IPS DF 6.9 (cell line): Measurements from ENCODE around the gene TRIP13.
"Not testable (repeated sequence)": the region's sequence is repeated elsewhere in the genome, so short reads cannot be mapped to it uniquely, and the experiment has no call there.

Experiments used
- DNase-seq: peaks from one replicate; pipeline ENCODE4 v3.0.0-alpha.2; 2013; ENCODE audit warnings: low read depth, low spot score
- H3K27ac ChIP-seq: one replicate; pipeline ENCODE4 v1.5.1; 2013; ENCODE audit warnings: low read length, control low read depth
- H3K27me3 ChIP-seq: 2 replicates; pipeline ENCODE4 v1.6.1; 2013; ENCODE audit warnings: mild to moderate bottlenecking, low read length; ENCODE audit not compliant: control insufficient read depth, insufficient read depth
- H3K36me3 ChIP-seq: 2 replicates; pipeline ENCODE4 v1.6.1; 2013; ENCODE audit warnings: low read length; ENCODE audit not compliant: control insufficient read depth, insufficient read depth
- H3K4me1 ChIP-seq: 2 replicates; pipeline ENCODE4 v1.6.1; 2013; ENCODE audit warnings: low read length; ENCODE audit not compliant: control insufficient read depth, insufficient read depth
- H3K4me3 ChIP-seq: 2 replicates; pipeline ENCODE4 v1.5.1; 2013; ENCODE audit warnings: mild to moderate bottlenecking, low read length
- H3K9me3 ChIP-seq: 2 replicates; pipeline ENCODE4 v1.6.1; 2013; ENCODE audit warnings: low read length, inconsistent platforms; ENCODE audit not compliant: control insufficient read depth, insufficient read depth
- WGBS: extraction: QIAGEN DNeasy Blood & Tissue Kit; methylation state at CpG from one replicate; pipeline ENCODE4 v1.1.7; 2013; ENCODE audit warnings: mixed read lengths, missing lambda C conversion rate; ENCODE audit not compliant: insufficient read length, insufficient coverage; 5-methylcytosine and 5-hydroxymethylcytosine counted together

The TRIP13 gene

DNA sequence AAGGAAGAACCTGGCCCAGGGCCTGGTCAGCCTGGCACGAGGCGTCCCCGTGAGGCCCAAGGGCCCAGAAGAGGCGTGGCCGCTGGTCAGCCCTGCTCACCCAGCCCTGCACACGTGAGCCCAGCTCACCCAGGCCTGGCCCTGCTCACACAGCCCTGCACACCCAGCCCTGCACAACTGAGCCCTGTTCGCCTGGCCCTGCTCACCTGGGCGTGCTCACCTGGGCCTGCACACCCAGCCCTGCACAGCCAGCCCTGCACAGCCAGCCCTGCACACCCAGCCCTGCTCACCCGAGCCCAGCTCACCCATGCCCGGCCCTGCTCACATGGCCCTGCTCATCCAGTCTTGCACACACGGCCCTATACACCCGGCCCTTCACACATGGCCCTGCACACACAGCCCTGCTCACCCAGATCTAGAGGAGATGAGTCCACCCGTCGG lies 44.0 kb upstream of the TRIP13 start:
- no peak for DNase-seq
- Histone ChIP-seq H3K4me1 (no peaks in the 10 kb centered on the region), H3K36me3 (no peaks in the 10 kb centered on the region; the same call in 1 of the 2 replicates), H3K27me3 (no peaks in the 10 kb centered on the region), H3K9me3 (no peaks in the 10 kb centered on the region), H3K4me3 (no peak overlapping the region), H3K27ac (no peak overlapping the region)
- WGBS: no CpG with 5 or more reads among the region's 14 CpGs

DNA sequence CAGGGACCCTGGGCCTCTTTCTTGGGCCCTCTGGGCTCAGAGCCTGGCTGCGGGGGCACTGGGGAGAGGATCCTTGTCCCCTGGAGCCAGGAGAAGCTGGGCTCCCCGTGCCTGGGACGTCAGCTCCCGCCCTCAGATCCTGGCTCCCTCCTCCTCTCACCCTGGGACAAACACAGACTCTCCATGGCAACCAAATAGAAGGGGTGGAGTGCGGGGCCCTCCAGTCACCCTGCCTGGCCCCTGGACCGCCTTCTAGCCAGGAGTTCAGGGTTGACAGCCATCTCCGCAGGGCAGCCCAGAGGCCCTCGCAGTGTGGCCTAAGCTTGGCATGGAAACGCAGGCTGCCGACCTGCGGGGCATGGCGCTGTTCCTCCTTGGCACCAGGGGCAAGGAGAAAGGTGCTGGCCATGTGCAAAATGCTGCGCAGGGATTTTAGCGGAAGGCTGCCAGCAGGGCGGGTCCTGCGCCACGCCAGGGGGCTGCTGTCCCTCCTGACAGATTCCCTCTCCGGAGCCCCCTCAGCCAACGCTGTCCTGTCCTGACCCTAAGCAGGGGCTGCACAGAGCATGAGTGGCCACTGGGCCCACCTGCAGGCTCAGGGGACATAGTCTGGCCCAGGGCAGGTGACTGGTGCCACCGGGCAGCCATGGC lies 42.9 kb upstream of the TRIP13 start:
- no peak for DNase-seq
- no CpG with 5 or more reads among the region's 20 CpGs for WGBS
- Histone ChIP-seq H3K27me3 (no peaks in the 10 kb centered on the region), H3K27ac (no peak overlapping the region), H3K4me1 (no peaks in the 10 kb centered on the region), H3K4me3 (no peak overlapping the region), H3K36me3 (no peaks in the 10 kb centered on the region; the same call in 1 of the 2 replicates), H3K9me3 (no peaks in the 10 kb centered on the region)

DNA sequence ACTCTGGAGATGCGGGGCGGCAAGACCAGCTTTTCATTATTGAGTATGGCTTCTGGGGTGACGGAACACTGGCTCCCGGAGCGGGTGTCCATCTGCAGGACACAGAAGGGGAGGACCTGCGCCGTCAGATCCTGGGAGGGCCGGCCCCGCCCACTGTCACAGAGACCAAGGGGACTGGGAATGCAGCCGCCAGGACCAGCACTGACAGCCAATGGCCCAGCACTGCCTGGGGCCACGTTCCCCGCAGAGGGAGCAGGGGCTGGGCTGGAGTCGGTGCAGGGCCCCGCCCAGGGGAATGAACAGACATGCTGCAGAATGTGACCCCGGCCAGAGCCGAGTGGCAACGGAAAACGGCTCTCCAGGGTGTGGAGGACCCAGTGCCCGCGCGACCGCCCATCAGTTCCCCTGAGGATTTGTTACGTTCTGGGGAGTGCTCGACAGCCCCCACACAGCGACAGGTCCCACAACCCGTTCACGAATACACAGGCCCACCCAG lies 42.1 kb upstream of the TRIP13 start, which contains the start of gene ZDHHC11:
Gene ZDHHC11, minus strand, starts transcription at position 476 of the 496 bp plus-strand sequence. Its CDS starts 384 bp downstream, at position 92.
- H3K36me3 ChIP-seq: no peaks in the 10 kb centered on the region; the same call in 1 of the 2 replicates
- WGBS: no CpG with 5 or more reads among the region's 27 CpGs
- H3K9me3 ChIP-seq: no peaks in the 10 kb centered on the region
- H3K4me1 ChIP-seq: no peaks in the 10 kb centered on the region
- DNase-seq: no peak
- H3K4me3 ChIP-seq: no peak within 1 kb of the TSS
- no peak within 1 kb of the TSS for H3K27ac ChIP-seq
- H3K27me3 ChIP-seq: no peaks in the 10 kb centered on the region

DNA sequence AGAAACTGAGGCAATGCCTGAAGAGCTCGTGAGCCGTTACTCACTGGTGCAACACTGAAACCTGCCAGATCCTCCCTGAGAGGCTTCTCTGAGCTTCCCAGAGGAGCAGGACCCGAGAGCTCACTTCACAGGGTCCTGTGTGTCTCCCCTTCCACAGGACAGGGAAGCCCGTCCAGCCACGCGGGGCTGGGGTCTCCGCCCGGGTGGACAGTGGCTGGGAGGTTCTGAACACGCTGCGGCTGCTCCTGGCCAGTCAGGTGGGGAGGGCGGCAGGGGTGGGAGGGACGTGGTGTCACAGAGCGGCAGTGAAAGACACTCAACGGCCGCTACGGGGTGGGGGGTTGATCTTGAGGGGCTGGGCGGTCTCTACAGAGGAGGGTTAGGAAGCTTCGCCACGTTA lies 41.6 kb upstream of the TRIP13 start:
- Histone ChIP-seq H3K27ac (no peak overlapping the region), H3K27me3 (no peaks in the 10 kb centered on the region), H3K4me1 (no peaks in the 10 kb centered on the region), H3K36me3 (no peaks in the 10 kb centered on the region; the same call in 1 of the 2 replicates), H3K4me3 (no peak overlapping the region), H3K9me3 (no peaks in the 10 kb centered on the region)
- DNase-seq: no peak
- no CpG with 5 or more reads among the region's 19 CpGs for WGBS

DNA sequence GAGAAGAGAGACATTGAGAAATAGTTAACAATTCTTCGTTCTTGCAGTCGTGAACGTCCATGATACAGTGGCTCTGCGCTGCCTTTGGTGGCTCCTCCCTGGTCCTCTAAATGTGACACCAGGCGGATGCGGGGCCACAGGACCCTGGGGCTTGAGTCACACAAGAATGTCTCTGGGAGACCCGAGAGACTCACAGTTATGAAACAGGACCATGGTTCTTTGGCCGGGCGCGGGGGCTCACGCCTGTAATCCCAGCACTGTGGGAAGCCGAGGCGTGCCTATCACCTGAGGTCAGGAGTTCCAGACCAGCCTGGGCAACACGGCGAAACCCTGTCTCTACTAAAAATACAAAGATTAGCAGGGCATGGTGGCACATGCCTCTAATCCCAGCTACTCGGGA lies 41.1 kb upstream of the TRIP13 start:
- no peak for DNase-seq
- Histone ChIP-seq H3K9me3 (no peaks in the 10 kb centered on the region), H3K27me3 (no peaks in the 10 kb centered on the region), H3K4me3 (no peak overlapping the region), H3K36me3 (no peaks in the 10 kb centered on the region; the same call in 1 of the 2 replicates), H3K27ac (no peak overlapping the region), H3K4me1 (no peaks in the 10 kb centered on the region)
- no CpG with 5 or more reads among the region's 16 CpGs for WGBS

DNA sequence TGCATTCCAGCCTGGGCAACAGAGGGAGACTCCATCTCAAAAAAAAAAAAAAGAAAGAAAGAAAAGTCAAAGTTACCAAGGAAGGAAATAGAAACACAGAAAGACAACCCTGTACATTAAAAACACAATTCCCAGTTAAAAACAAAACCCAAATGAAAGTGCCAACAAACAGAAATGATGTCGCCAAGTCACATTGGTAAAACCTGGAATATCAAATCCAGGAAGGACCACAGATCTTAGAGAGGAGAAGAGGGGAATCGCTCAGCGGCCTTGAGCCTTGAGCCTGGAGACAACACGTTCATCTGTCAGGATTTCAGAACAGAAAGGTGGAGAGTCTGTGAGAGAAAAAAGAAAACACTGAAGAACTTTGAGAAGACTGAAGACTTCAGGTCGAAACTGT lies 40.7 kb upstream of the TRIP13 start:
- Histone ChIP-seq H3K27ac (no peak overlapping the region), H3K9me3 (no peaks in the 10 kb centered on the region), H3K4me3 (no peak overlapping the region), H3K27me3 (no peaks in the 10 kb centered on the region), H3K36me3 (no peaks in the 10 kb centered on the region; the same call in 1 of the 2 replicates), H3K4me1 (no peaks in the 10 kb centered on the region)
- no peak for DNase-seq
- no CpG with 5 or more reads among the region's 5 CpGs for WGBS

DNA sequence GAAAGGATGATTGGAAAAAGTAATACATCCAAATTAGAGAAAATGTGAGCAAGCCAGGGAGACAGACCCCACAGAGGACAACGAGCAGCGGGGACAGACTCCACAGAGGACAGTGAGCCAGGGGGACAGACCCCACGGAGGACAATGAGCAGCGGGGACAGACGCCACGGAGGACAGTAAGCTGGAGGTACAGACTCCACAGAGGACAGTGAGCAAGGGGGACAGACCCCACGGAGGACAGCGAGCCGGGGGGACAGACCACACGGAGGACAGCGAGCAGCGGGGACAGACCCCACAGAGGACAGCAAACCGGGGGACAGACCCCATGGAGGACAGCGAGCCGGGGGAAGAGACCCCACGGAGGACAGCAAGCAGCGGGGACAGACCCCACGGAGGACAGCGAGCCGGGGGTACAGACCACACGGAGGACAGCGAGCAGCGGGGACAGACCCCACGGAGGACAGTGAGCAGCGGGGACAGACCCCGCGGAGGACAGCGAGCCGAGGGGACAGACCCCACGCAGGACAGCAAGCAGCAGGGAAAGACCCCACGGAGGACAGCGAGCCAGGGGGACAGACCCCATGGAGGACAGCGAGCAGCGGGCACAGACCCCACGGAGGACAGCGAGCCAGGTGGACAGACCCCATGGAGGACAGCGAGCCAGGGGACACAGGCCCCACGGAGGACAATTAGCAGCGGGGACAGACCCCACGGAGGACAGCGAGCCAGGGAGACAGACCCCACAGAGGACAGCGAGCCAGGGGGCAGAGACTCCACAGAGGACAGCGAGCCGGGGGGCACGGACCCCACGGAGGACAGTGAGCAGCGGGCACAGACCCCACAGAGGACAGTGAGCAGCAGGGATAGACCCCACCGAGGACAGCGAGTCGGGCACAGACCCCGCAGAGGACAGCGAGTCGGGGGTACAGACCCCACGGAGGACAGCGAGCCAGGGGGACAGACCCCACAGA lies 40.0 kb upstream of the TRIP13 start:
- Histone ChIP-seq H3K36me3 (no peaks in the 10 kb centered on the region; the same call in 1 of the 2 replicates), H3K4me1 (no peaks in the 10 kb centered on the region), H3K27me3 (no peaks in the 10 kb centered on the region), H3K27ac (no peak overlapping the region), H3K4me3 (no peak overlapping the region), H3K9me3 (no peaks in the 10 kb centered on the region)
- WGBS: no CpG with 5 or more reads among the region's 55 CpGs
- DNase-seq: no peak

DNA sequence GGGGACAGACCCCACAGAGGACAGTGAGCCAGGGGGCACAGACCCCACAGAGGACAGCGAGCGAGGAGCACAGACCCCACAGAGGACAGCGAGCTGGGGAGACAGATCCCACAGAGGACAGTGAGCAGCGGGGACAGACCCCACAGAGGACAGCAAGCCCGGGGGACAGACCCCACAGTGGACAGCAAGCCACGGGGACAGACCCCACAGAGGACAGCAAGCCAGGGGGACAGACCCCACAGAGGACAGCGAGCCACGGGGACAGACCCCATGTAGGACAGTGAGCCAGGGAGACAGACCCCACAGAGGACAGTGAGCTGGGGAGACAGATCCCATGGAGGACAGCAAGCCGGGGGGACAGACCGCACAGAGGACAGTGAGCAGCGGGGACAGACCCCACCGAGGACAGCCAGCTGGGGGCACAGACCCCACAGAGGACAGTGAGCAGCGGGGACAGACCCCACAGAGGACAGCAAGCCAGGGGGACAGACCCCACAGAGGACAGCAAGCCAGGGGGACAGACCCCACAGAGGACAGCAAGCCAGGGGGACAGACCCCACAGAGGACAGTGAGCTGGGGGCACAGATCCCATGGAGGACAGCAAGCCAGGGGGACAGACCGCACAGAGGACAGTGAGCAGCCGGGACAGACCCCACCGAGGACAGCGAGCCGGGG lies 39.1 kb upstream of the TRIP13 start:
- not testable (repeated sequence) for H3K36me3 ChIP-seq, DNase-seq, H3K4me1 ChIP-seq, H3K27me3 ChIP-seq, H3K27ac ChIP-seq, H3K4me3 ChIP-seq, H3K9me3 ChIP-seq
- no CpG with 5 or more reads among the region's 18 CpGs for WGBS

DNA sequence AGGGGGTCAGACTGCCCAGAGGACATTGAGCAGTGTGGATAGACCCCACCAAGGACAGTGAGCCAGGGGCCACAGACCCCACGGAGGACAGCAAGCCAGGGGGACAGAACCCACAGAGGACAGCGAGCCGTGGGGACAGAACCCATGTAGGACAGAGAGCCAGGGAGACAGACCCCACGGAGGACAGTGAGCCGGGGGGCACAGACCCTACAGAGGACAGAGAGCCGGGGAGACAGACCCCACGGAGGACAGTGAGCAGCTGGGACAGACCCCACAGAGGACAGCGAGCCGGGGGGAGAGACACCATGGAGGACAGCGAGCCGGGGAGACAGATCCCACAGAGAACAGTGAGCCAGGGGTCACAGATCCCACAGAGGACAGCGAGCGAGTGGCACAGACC lies 38.5 kb upstream of the TRIP13 start:
- Histone ChIP-seq H3K4me3 (no peak overlapping the region), H3K4me1 (no peaks in the 10 kb centered on the region), H3K27me3 (no peaks in the 10 kb centered on the region), H3K36me3 (no peaks in the 10 kb centered on the region; the same call in 1 of the 2 replicates), H3K27ac (no peak overlapping the region), H3K9me3 (no peaks in the 10 kb centered on the region)
- DNase-seq: no peak
- no CpG with 5 or more reads among the region's 13 CpGs for WGBS
